ENCODE data around the gene MACIR.
A peak's percentile ranks its signal among the peaks of the same experiment; 100 is the strongest.
"Not testable (repeated sequence)": the region's sequence is repeated elsewhere in the genome, so short reads cannot be mapped to it uniquely, and the experiment has no call there.

Gene MACIR, protein sequence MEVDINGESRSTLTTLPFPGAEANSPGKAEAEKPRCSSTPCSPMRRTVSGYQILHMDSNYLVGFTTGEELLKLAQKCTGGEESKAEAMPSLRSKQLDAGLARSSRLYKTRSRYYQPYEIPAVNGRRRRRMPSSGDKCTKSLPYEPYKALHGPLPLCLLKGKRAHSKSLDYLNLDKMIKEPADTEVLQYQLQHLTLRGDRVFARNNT

DNA sequence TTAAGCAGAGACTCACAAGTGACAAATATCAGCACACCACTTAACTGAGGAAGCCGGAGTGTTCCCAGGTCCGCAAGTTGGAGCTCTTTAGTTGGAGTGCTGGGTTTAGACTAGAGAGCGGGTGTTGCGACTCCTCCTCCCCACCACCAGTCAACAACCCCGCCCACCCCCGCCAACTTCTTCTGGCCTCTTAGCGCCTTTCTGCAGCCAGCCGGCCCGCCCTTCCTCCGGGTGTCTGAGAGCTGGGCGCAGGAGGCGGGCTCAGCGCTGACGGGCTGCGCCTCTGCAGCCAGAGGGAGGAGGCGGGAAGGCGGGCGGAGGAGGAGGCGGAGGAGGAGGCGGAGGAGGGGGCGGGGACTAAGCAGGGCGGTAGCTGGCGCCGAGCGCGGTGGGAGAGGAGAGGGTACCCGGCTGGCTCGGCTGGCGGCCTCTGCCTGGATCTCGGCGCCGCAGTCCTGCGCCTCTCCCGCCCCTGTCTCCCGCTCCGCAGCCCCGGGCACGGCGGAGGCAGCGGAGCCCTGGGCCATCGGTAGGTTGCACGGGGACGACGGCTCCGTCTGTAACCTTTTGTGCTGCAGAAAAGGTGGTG is at the start of gene MACIR:
Gene MACIR, plus strand, starts transcription at position 396 of the 589 bp plus-strand sequence. CDS start 17,157 bp downstream, outside the sequence.
- peak; percentile 93 to 94 for DNase-seq (ENCODE audit: low read depth in 2 of 2)

DNA sequence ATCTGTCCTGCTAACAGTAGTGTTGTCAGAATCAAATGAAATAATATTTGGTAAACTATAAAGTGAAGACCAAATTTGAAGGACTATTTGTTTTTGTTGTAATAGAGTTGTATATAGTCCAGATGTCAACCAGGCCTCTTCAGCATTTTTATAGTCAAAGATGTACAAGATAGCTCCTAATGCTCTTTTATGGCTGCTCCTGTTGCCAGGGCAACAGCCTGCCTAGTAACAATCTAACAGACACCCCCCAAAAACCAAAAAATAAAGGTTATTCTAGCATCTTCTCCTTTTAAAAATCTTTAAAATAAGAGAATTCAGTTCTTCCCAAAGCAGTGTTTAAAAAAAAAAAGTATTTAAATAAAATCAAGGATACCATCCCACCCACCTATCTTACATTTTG is 49.5 kb upstream of the MACIR start:
- DNase-seq (ENCODE audit: low read depth in 2 of 2), result no peak

DNA sequence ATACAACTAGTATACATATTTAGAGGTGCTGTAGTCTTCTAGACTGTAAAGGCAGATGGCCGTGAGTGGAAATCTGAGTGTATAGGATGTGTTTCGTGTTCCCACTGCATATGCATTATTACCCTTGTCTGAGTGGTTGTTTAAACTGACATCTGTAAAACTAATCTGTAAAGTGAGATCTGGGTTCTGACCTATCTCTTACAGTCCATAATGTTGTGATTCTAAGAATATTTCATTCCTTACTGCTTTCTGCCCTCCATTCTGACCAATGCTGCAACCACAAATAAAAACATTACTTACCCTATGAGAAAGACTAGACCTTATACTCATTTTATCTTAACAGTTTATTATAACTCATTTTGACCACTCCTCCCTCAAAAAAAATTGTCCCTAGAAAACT is 47.6 kb upstream of the MACIR start:
- DNase-seq (ENCODE audit: low read depth in 2 of 2), result no peak

DNA sequence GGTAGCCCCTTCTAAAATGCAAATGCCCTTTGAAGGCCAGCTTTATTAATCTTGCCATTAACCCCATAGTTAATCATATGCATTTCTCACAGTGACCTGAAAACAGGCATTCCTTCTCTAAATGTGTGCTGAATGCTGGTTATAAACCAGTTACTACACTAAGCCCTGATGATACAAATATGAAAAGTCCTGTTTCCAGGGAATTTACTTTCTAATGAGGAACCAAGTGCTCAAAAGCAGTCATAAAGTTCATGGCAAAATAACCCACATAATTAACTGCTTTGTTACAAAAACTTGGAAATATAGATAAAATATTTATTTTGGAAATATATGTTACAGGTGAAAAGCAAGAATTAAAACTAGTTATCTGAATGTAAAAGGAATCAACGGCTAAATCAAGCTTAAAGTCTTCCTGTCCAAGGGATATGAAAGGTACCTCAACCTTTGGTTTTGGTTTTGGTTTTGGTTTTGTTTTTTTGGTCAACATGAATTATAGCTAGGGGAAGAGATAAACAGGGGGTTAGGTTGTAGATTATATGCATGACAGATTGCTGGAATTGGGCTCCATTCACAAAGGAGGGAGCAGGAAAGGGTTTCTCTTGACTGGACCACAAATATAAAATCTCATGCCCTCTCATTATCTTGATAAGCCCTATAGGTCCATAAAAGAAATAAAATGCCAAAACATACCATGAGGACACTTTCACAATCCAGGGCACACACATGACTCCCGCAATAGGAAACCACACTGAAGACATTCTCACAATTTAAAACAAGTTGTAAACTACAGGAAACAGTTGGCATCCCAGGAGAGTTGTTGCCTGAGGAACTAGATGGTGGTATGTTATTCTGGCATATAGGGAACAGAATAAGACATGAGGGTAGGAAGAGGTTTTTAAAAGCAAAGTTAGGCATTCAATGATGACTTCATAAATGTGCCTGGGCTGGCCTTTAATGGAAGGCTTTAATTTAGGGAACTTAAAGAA is 46.7 kb upstream of the MACIR start:
- no peak for DNase-seq (ENCODE audit: low read depth in 2 of 2)

DNA sequence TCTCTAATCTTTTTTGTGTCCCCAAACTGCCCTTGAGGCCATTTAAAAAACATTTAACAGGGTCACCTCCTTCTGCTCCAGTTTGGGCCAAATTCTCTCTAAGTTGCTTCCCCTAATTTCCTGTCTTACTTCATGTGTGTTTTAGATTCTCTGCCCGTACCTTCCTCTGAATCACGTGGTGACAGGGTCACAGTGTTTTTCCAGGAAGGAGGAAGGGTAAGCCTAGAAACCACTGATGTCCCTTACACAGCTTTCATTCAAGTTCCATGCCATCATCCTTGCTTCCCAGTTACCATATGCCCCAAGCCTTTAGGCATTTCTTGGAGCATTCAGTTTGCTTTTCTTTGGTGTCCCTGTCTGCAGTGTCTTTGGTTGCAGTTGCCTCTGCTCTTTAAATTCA is 42.4 kb upstream of the MACIR start:
- no peak for DNase-seq (ENCODE audit: low read depth in 2 of 2)

DNA sequence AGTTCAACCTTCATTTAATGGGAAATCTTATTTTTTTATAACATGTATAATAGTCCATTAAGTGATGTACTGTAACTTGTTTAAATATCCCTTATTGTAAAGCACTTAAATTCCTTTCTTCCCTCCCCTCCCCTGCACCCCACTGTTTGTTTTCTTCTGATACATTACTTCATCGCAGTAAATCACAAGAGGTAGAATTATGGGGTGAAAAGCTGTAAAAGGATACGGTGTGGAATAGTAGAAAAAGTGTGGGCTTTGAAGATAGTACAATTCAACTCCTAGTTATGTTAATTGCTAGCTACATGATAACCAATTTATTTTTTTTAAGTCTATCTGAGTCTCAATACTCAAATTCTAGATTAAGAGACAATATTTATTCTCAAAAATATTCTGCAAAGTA is 41.9 kb upstream of the MACIR start:
- DNase-seq (ENCODE audit: low read depth in 2 of 2), result no peak

DNA sequence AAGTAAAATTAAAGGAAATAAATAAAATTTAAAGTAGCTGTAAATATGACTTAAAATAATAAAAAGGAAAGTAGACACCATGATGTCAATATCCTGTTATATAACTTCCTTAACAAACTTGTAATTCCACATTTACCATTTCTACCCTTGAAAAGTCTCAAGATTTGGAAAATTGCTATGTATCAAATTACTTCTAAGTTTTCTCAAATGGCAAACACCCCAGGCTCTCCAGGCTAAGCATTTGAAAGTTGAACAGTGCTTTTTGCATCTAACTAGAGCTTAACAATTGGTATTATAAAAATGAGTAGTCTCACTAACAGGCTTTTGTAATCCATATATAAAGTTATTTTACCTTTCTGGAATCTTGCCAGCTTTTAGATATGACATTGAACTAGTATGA is 41.5 kb upstream of the MACIR start:
- DNase-seq (ENCODE audit: low read depth in 2 of 2), result no peak

DNA sequence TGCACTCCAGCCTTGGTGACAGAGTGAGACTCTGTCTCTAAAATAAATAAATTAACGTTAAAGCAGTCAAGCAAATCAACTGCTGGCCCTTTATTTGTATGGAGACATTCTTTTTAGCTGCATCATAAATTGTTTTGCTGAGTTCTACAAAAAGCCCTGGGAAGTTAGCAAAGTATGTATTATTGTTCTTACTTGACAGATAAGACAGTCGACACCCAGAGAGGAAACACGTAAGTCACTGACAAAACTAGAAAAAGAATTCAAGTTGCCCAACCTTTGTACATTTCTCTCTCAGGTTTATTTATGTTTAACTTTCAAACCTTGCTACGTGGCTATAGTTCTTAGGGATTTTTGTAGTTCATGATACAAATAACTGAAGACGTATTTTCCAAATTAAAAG is 40.4 kb upstream of the MACIR start:
- no peak for DNase-seq (ENCODE audit: low read depth in 2 of 2)

DNA sequence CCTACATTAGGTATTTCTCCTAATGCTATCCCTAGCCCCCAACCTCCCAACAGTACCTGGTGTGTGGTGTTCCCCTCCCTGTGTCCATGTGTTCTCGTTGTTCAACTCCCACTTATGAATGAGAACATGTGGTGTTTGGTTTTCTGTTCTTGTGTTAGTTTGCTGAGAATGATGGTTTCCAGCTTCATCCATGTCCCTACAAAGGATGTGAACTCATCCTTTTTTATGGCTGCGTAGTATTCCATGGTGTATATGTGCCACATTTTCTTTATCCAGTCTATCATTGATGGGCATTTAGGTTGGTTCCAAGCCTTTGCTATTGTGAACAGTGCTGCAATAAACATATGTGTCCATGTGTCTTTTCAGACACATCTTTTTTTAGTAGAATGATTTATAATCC is 39.5 kb upstream of the MACIR start:
- DNase-seq (ENCODE audit: low read depth in 2 of 2), result not testable (repeated sequence)

DNA sequence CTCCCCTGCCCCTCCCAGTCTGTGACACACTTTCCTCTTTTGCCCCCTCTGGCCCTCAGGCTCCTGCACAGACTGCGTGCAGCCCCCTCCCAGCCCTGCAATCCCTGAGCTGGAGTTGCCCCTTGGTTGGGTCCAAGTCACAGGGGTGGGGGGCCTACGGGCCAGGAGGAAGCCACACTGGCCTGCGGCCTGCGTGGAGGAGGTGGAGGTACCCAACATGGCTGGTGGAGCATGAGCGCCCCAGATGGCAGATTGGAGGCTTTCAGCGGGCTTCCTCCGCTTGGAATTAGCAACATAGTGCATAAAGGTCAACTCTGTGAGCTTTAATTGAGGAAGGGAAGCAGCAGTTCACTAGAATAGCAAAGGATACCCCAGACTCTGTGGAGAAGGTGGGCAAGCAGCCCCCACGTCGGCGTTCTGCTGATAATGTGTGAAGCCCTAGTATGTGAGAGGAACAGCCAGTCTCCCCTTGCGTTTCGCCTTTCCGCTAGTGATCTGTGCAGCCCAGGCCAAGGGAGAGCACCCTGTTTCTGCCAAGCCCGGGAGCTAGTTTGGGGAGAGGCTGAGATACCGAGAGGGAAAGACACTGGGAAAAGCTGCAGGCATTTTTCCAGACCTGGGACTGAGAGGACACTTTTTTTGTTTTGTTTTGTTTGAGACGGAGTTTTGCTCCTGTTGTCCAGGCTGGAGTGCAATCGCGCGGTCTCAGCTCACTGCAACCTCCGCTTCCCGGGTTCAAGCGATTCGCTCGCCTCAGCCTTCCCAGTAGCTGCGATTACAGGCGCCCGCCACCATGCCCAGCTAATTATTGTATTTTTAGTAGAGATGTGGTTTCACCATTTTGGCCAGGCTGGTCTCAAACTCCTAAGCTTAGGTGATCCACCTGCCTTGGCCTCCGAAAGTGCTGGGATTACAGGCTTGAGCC is 35.3 kb upstream of the MACIR start:
- DNase-seq (ENCODE audit: low read depth in 2 of 2), result no peak

DNA sequence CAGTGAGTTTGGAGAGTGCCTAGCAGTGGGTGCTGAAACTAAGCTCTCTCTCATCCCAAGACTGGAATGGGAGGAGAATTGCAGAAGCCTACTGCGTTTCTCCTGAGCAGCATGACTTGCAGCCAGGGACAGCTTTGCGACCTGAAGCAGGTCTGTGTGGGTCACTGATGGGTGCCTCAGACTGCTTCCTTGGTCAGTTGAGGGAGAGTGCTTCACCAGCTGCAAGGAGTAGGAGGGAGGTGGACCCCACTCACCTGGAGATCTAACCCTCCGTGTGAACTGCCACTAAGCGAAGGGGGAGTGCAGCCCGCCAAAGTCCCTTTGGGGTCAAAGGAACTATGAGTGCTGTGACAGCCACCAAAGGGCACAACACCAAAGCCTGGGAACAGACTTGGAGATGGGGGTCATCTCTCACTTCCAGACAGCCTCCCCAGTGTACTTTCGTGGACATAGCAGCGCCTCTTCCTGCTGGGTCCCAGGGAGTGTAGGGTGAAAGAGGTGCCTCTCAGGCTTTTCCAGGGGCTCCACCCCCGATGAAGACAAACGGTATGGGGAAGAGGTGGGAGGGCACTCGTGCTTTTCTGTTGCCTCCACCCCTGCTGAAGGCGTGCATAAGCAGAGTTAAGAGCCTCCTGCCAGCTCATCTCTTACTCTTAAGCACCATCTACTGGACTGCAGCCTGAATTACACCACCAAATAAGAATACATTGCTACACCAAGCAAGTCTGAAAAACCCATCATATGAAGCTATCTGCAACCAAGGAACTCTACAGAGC is 34.3 kb upstream of the MACIR start:
- peak; percentile 35 to 42 for DNase-seq (ENCODE audit: low read depth in 2 of 2)

DNA sequence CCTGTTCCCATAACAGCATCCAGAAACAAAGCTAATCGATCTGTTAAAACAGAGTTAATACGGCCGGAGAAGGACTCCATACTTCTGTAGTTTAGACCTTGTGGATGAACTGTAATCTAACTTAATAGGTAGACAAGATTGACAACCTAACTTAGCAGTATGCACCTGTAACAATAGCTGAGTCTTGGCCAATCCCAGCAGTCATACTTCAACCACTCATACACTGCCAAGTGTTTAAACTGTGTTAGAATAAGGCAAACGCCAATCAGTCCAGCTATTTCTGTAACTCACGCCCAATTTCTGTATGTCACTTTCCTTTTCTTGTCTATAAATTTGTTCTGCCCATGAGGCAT is 33.7 kb upstream of the MACIR start:
- no peak for DNase-seq (ENCODE audit: low read depth in 2 of 2)

DNA sequence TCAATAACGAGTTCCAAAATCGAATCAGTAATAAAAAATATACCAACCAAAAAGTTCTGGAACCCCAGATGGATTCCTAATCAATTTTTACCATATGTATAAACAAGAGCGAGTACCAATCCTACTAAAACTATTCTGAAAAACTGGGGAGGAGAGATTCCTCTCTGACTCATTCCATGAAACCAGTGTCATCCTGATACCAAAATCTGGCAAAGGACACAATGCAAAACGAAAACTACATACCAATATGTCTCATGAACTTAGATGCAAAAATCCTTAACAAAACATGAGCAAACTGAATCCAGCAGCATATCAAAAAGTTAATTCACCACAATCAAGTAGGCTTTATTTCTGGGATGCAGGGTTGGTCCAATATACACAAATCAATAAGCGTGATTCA is 30.5 kb upstream of the MACIR start:
- DNase-seq (ENCODE audit: low read depth in 2 of 2), result no peak

DNA sequence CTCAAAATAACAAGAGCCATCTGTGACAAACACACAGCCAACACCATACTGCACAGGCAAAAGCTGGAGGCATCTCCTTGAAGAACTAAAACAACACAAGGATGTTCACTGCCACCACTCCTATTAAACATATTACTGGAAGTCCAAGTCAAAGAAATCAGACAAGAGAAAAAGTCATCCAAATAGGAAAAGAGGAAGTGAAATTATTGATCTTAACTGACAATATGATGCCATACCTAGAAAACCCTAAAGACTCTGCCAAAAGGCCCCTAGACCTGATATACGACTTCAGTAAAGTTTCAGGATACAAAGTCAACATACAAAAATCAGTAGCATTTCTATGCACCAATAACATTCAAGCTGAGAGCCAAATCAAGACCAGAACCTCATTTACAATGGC is 30.0 kb upstream of the MACIR start:
- DNase-seq (ENCODE audit: low read depth in 2 of 2), result no peak

DNA sequence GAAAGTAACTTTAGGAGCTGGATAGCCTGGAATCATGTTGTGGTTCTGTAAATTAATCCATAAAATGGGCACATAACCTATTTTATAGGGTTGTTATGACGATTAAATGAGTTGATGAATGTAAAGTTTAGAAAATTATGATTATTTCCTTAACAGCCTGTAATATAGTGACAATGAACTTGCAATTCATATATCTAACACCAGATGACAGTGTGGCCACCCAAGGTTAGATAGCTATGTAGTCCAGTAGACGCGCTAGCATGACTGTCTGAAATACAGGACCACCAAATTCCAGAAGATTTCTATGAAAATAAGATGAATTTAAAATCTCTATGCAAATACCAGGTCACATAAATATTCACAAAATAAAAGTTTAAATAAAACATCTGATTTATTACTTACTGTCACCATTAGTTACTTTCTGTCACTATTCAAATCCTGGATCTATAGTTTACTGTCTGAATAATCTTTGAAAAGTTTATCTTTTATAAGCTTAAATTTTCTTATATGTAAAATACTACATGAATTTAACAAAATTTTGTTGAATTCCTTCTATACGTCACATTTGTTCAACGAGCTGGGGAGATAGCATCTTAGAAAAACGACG is 26.1 kb upstream of the MACIR start:
- no peak for DNase-seq (ENCODE audit: low read depth in 2 of 2)

DNA sequence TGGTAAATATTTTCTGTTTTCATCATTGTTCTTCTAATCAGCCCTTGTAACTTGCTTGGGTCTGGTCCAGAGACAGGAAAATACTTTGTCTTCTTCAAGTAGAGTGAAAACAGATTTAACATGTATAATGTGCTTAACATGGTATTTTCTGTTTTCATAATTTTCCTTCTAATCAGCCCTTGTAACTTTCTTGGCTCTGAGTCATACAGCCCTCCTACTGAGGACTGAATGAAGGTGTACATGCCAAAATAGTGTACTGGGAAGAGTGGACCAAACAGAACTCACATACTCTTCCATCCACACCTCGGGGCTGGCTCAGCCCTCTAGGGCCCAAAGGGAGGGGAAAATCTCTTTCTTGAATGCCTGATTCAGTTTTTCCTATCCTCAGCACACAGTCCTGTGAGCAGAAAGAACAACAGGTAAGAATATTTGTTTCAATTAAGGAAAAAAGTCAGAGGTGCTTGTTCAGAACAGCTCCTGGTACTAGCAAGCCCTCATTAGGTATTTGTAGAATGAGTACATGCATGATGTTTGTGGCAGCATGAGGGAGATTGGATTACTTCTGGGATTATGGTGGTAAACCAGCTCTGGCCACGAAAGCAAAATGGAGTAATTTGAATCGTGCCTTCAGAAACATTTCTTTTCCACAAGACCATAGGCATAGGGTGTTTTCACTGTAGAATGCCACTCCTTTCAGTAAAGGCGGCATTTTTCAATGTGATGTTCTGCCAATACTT is 24.2 kb upstream of the MACIR start:
- no peak for DNase-seq (ENCODE audit: low read depth in 2 of 2)

DNA sequence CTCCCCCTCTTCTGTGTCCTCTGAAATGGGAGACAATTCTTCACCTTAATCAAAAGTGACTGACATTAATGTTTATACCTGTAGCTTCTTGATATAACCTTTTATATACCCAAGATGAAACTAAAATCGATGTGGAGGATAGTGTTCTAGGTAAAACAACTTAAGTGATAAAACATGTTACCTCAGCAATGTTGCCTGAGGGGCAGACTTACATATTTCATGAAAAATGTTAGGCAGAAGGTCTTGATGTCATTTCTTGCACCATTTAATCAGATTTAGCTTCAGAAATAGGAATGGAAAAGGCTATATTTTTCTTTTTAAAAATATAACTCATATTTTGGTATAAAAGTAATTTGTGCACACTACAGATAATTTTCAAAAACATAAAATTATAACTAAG is 22.7 kb upstream of the MACIR start:
- DNase-seq (ENCODE audit: low read depth in 2 of 2), result no peak

DNA sequence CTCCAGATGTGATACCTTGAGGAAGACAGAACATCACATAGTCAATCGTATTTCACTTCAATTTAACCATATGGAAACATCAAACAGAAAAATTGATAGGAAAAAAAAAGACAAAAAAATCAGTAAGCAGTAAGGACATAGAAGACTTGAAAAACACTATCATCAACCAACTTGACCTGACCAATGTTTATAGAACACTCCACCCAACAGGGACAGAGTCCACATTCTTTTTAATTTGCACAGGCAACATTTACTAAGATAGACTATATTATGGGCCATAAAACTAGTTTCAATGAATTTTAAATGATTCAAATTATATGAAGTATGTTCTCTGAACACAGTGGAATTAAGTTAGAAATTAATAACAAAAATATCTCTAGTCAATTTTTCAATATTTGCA is 20.8 kb upstream of the MACIR start:
- no peak for DNase-seq (ENCODE audit: low read depth in 2 of 2)

DNA sequence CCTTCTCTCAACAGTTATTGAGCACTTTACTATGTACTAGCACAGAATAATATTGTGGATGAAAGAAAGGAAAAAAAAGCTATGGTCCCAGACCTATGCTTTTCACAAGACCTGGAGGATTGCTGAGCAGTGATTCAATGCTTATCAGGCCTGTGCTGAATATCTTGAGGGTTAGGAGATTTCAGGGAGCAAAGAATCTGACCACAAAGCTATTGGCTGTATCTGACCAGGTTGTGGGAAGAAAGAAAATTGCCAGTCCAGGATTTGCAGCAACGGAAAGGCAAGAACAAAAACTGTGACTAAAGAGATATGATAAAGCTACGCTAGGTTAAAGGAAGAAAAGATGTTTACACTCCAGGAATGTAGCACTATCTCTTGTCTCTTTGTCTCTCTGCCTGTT is 14.9 kb upstream of the MACIR start:
- DNase-seq (ENCODE audit: low read depth in 2 of 2), result no peak

DNA sequence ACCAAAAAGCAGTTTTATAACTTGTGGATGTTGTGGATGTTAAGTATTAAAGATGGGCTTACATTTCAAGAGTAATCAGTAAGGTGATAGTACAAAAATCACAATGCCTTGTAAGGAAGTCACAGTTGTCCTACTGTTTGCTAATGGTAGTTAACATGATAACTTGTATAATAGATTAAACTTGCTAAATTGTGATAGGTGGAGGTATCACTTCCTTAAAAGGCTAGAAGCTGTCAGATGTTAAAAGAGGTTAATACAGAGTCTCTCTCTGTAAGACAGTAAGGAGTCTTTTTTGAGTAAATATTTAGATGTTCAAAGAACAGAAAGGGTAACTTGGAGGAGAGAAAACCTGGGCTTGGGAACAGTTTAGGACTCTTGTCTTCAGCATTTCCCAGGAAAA is 14.2 kb upstream of the MACIR start:
- DNase-seq (ENCODE audit: low read depth in 2 of 2), result no peak

All from fibroblast of skin of left biceps (primary cell).